AG04449 (cell line): Measurements from ENCODE around the gene LAIR1.

Source experiments
- CTCF ChIA-PET: fragments of 350-600 bp; formaldehyde crosslinking; extraction: SDS; loops from one replicate; lab custom pipeline; 2021; ENCODE audit warnings: antibody characterized with exemption; lab: Yijun Ruan, JAX
- POLR2A ChIA-PET: fragments of 400-600, 350-600 bp; formaldehyde crosslinking; extraction: SDS; loops from one replicate; lab custom pipeline; 2020; ENCODE audit warnings: antibody characterized with exemption, inconsistent platforms; lab: Yijun Ruan, JAX
- DNase-seq: peaks from one replicate; pipeline ENCODE4 v3.0.0-alpha.2; 2010; ENCODE audit warnings: low read depth, low spot score
- H3K4me3 ChIP-seq: 2 replicates; pipeline ENCODE4 v1.5.1; 2011; ENCODE audit warnings: low read depth, mild to moderate bottlenecking, control low read depth, low read length
- TF ChIP-seq, protein P1 (sequence below): IDR thresholded peaks from one replicate; pipeline ENCODE4 v1.5.1; 2011; ENCODE audit warnings: mild to moderate bottlenecking, moderate library complexity, low read length, control low read depth, inconsistent platforms; ENCODE audit not compliant: insufficient read depth; ENCODE audit errors: missing control alignments

The LAIR1 gene

DNA sequence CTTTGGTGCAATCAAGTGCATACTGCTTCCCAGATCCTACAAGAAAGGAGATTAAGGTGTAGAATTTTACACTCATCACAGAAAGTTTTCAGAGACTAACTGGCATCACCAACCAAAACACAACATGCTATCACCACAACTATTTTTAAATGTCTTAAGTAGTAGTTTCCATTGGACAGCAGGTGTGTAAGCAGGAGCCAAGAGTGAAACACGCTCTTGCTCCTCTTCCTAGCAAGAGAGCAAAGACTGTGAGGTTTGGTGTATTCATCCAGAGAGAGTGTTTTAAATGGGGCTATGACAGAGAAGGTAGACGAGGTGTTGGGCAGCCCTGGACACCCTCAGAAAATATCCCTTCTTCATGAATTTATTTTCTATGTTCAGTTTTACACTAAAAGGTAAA is 13.3 kb downstream of the LAIR1 start:
- ChIA-PET POLR2A (no interaction called here), CTCF (interaction anchor here (1.0 kb wide), 1 partner anchor 26 kb away, joined by 4 read pairs; no protein-coding TSS in a partner anchor)
- DNase-seq: no peak
- TF ChIP-seq, protein P1, sequence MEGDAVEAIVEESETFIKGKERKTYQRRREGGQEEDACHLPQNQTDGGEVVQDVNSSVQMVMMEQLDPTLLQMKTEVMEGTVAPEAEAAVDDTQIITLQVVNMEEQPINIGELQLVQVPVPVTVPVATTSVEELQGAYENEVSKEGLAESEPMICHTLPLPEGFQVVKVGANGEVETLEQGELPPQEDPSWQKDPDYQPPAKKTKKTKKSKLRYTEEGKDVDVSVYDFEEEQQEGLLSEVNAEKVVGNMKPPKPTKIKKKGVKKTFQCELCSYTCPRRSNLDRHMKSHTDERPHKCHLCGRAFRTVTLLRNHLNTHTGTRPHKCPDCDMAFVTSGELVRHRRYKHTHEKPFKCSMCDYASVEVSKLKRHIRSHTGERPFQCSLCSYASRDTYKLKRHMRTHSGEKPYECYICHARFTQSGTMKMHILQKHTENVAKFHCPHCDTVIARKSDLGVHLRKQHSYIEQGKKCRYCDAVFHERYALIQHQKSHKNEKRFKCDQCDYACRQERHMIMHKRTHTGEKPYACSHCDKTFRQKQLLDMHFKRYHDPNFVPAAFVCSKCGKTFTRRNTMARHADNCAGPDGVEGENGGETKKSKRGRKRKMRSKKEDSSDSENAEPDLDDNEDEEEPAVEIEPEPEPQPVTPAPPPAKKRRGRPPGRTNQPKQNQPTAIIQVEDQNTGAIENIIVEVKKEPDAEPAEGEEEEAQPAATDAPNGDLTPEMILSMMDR: no peak
- no peak overlapping the region for H3K4me3 ChIP-seq

DNA sequence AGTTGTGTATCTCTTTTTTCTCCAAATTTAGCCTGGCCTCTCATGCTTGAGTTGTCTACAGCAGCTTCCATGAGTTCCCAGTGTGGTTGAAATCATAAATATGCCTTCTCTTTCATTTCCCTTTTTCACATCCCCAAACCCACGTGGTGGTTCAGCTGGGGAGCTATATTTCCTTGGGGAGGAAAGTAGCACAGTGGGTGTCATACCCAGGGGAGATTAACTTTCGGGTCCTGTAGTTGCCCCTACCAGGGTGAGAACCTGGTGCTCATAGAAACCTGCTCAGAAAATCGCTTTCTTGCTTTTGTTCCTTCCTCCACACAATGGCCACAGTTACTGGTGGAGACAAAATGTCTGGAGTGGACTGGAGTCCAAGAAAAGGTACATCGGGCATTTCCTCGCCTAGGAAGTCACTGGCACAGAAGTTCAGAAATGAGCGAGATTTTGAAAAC is 18.8 kb downstream of the LAIR1 start:
- no peak for DNase-seq
- TF ChIP-seq, protein P1: no peak
- H3K4me3 ChIP-seq: no peak overlapping the region
- ChIA-PET CTCF (no interaction called here), POLR2A (no interaction called here)

DNA sequence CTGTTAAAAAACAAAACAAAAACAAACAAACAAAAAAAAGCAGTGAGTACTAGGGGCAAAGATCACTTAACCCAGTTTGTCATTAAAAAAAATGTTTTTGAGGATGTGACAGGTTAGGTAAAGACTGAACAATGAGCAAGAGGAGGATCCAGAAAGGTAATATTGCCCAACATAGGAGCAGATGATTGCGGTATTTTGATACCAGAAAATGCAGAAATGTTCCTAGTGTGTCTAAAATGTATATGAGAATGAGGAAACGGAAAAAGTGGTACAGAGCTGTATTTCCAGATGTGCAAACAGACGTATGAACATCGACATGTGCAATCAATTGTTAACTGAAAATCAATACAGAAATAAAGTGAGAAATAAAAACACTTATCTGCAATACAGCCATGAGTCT is 20.9 kb downstream of the LAIR1 start:
- no peak overlapping the region for H3K4me3 ChIP-seq
- ChIA-PET POLR2A (no interaction called here), CTCF (no interaction called here)
- DNase-seq: no peak
- TF ChIP-seq, protein P1: no peak

DNA sequence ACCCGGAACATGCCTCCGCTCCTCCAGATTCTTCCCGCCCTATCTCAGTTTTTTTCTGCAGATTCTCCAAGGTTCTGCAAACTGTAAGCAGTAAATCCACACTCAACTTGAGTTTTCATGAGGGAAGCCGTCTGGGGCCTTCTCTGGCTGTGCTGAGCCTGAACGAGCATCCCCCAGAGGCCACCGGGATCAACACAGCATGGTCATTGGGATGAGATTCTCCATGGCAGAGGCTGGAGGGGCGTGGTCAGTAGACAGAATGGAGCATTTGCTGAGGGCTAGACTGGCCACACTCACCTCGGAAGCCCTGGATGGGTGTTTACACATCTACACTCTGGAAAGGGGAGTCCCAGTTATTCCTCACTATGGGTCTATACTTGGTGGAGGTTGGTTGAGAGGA is 23.4 kb downstream of the LAIR1 start:
- no peak for DNase-seq
- ChIA-PET POLR2A (no interaction called here), CTCF (interaction anchor here (1.2 kb wide), 1 partner anchor 50 kb away, joined by 6 read pairs; no protein-coding TSS in a partner anchor)
- no peak overlapping the region for H3K4me3 ChIP-seq
- TF ChIP-seq, protein P1: no peak

DNA sequence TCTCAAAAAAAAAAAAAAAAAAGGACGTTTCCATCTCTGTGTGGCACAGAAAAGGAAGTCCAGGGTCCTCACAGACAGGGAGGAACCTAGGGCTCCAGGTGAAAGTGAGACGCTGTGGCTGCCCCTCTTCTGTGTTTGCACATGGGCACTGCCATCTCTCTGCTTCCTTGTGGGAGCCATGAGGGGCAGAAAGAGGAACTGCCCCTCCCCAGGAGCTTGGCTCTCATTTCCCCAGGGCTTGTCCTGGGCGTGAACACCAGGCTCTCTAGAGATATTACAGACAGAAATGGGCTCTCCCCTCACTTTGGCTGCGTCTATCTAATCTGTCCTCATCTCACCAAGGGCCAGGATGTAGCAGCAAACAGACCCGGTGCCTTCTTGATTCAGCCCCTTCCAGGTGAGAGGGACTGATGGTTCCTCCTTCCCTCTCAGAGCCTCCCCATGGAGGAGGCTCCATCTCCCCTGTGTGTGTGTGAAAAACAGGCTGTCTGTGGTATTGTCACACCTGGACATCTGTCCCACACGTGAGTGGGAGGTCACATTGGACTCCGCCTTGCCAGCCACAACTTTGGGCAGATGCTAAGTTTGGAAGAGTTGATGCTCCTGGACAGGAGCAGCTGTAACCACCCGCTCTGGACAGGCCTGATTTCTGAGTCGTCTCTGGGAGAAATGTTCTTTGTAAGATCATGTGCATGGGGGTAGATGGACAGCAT is 24.9 kb downstream of the LAIR1 start:
- DNase-seq: no peak
- TF ChIP-seq, protein P1: no peak
- no peak overlapping the region for H3K4me3 ChIP-seq
- POLR2A ChIA-PET: no interaction called here
- CTCF ChIA-PET: interaction anchor here (1.2 kb wide), 1 partner anchor 51 kb away, joined by 6 read pairs; no protein-coding TSS in a partner anchor

DNA sequence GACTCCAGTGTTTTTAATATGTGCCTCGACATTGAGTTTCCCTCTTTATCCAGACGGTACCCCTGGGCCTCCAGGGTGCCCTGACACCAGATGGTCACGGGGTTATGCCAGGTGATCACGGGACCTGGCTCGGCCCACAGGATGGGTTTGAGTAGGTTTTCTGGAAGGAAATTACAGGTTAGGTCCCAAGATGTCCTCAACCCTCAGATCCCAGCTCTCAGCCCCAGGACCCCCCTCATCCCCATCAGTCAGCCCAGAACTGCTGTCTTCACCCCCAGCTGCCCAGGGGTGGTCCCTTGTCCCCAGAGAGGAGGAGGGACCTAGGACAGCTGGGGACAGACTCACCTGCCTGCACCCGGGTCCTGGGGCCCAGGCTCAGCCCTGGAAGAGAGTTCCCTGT is 26.2 kb downstream of the LAIR1 start:
- DNase-seq: no peak
- TF ChIP-seq, protein P1: no peak
- POLR2A ChIA-PET: no interaction called here
- CTCF ChIA-PET: no interaction called here
- no peak overlapping the region for H3K4me3 ChIP-seq
